Cardiac muscle cell (in vitro differentiated cells and primary cell): ENCODE measurements around the gene MRGPRD. TPM values are rescaled to one million over a fixed set of nuclear protein-coding genes. Genes with fewer than 3 reads are reported as not detected.

Source experiments
- DNase-seq, 2 donors: peaks; one replicate each; pipeline versions ENCODE4 v3.0.0 to v3.0.0-alpha.2; 2010 to 2017; ENCODE audit warnings: low read depth in 1 of 2, low spot score in 1 of 2
- H3K27ac ChIP-seq: fragments of 200-600 bp; sonication (generic); 2 replicates; pipeline ENCODE4 v1.5.1; 2016
- H3K27me3 ChIP-seq: fragments of 200-600 bp; sonication (generic); 2 replicates; pipeline ENCODE4 v1.6.0; 2016; ENCODE audit warnings: control low read depth
- H3K36me3 ChIP-seq: fragments of 200-600 bp; sonication (generic); 2 replicates; pipeline ENCODE4 v1.5.1; 2016; ENCODE audit warnings: control low read depth
- H3K4me1 ChIP-seq: fragments of 200-600 bp; sonication (generic); 2 replicates; pipeline ENCODE4 v1.8.1; 2017; ENCODE audit warnings: low read depth, mild to moderate bottlenecking, mixed run types
- H3K4me3 ChIP-seq: fragments of 200-600 bp; sonication (generic); 2 replicates; pipeline ENCODE4 v1.5.1; 2016; ENCODE audit warnings: mild to moderate bottlenecking
- H3K9me3 ChIP-seq: fragments of 200-600 bp; sonication (generic); 2 replicates; pipeline ENCODE4 v1.5.1; 2017; ENCODE audit warnings: low read depth, mild to moderate bottlenecking, control low read depth
- CTCF ChIP-seq: IDR thresholded peaks from 2 replicates; pipeline ENCODE4 v1.5.1; 2012; ENCODE audit warnings: low read depth, mild to moderate bottlenecking, low read length
- polyA plus RNA-seq: library from polyadenylated mRNA; unstranded; fragments of >200 nt; fragmentation: Nextera tagmentation; extraction: Ambion mirVana; gene quantifications from 2 replicates; pipeline ENCODE4 v1.2.1, GENCODE V29; 2016
- total RNA-seq: library from RNA; depleted of rRNA; stranded (reverse); fragments of >200 nt; gene quantifications from 2 replicates; pipeline ENCODE4 v1.2.3, GENCODE V29; 2016

Gene MRGPRD
- total and polyA plus RNA-seq, 2 experiments from 2014 or later = not detected

GRCh38 chr11:68978931-68979594 lies 1.7 kb downstream of the MRGPRD start:
- Histone ChIP-seq H3K9me3 (no peaks in the 10 kb centered on the region), H3K4me3 (no peak overlapping the region), H3K27me3 (no peaks in the 10 kb centered on the region), H3K4me1 (no peaks in the 10 kb centered on the region), H3K27ac (no peak overlapping the region), H3K36me3 (no peaks in the 10 kb centered on the region)
- no peak for TF ChIP-seq CTCF
- DNase-seq = no peak

- TF ChIP-seq CTCF = no peak
- no peak for DNase-seq
- Histone ChIP-seq H3K9me3 (no peaks in the 10 kb centered on the region), H3K4me1 (peaks cover under 1% of the 10 kb centered on the region), H3K27me3 (no peaks in the 10 kb centered on the region), H3K36me3 (no peaks in the 10 kb centered on the region), H3K4me3 (no peak overlapping the region), H3K27ac (no peak overlapping the region)
Measured at GRCh38 chr11:68978626-68978930, 2.2 kb downstream of the MRGPRD start.

GRCh38 chr11:68977781-68978625 lies 2.8 kb downstream of the MRGPRD start:
- no peaks in the 10 kb centered on the region for H3K27me3 ChIP-seq
- no peaks in the 10 kb centered on the region for H3K9me3 ChIP-seq
- no peak for TF ChIP-seq CTCF
- peaks cover 4% of the 10 kb centered on the region for H3K4me1 ChIP-seq
- no peak overlapping the region for H3K4me3 ChIP-seq
- no peaks in the 10 kb centered on the region for H3K36me3 ChIP-seq
- no peak for DNase-seq
- H3K27ac ChIP-seq = no peak overlapping the region

GRCh38 chr11:68976563-68976962 lies 4.2 kb downstream of the MRGPRD start:
- Histone ChIP-seq H3K4me1 (peaks cover 4% of the 10 kb centered on the region), H3K27me3 (no peaks in the 10 kb centered on the region), H3K4me3 (no peak overlapping the region), H3K36me3 (no peaks in the 10 kb centered on the region), H3K27ac (no peak overlapping the region), H3K9me3 (no peaks in the 10 kb centered on the region)
- DNase-seq = no peak
- TF ChIP-seq CTCF = no peak

- H3K9me3 ChIP-seq = no peaks in the 10 kb centered on the region
- no peak for TF ChIP-seq CTCF
- no peaks in the 10 kb centered on the region for H3K27me3 ChIP-seq
- no peak for DNase-seq
- no peaks in the 10 kb centered on the region for H3K36me3 ChIP-seq
- no peak overlapping the region for H3K4me3 ChIP-seq
- H3K27ac ChIP-seq = no peak overlapping the region
- H3K4me1 ChIP-seq = peaks cover 4% of the 10 kb centered on the region
Measured at GRCh38 chr11:68976095-68976494, 4.7 kb downstream of the MRGPRD start.
